Mucosa of descending colon (tissue), 3 donors: Measurements from ENCODE around the gene SOBP. TPM values are rescaled to one million over a fixed set of nuclear protein-coding genes. Genes with fewer than 3 reads are reported as not detected.

ENCODE experiments used
- ATAC-seq: fragments of 200-7000 bp; cut with Tn5 transposase; one replicate; pipeline ENCODE4 v1.9.1; 2020; ENCODE audit warnings: mild to moderate bottlenecking, moderate library complexity
- DNase-seq, 3 donors: peaks; one replicate each; pipeline ENCODE4 v3.0.0-alpha.2; 2020
- H3K36me3 ChIP-seq: fragments of 200-600 bp; one replicate; pipeline ENCODE4 v1.8.0; 2021; ENCODE audit warnings: low read depth, mild to moderate bottlenecking
- H3K4me1 ChIP-seq: fragments of 200-600 bp; one replicate; pipeline ENCODE4 v1.8.0; 2021; ENCODE audit warnings: low read depth, mild to moderate bottlenecking
- H3K4me3 ChIP-seq: fragments of 200-600 bp; one replicate; pipeline ENCODE4 v1.8.0; 2021; ENCODE audit warnings: mild to moderate bottlenecking
- H3K9me3 ChIP-seq: fragments of 200-600 bp; one replicate; pipeline ENCODE4 v1.8.0; 2021; ENCODE audit warnings: mild to moderate bottlenecking
- intact Hi-C, 2 donors: fragments of 100-400 bp; cut with DNase I in 1 of 2; cut with micrococcal nuclease in 1 of 2; formaldehyde crosslinking; loops; one replicate each; pipeline versions ENCODE4 v1.11.0 to v1.11.1; 2022; cut with DNase I, micrococcal nuclease
- total RNA-seq, 3 donors: library from RNA; stranded (reverse); fragmentation: NEBNext Ultra II Directional in 2 of 3; extraction: Animal tissue kit (Norgen Biotek cat#: 25700) in 2 of 3; gene quantifications; one replicate each; pipeline versions ENCODE4 v1.2.1 to v1.2.4, GENCODE V29; 2021 to 2023
- TF ChIP-seq, protein P1 (sequence below): fragments of 200-600 bp; IDR thresholded peaks from one replicate; pipeline ENCODE4 v1.8.0; 2022; ENCODE audit warnings: antibody characterized with exemption, mild to moderate bottlenecking
- donor health status: DM: no; HTN: no; CAD: no; lungs with moderate emphysema.
- donor health status: DM: no; HTN: no; CAD: no.
- donor health status: DM: no; HTN: yes; CAD: no.

The SOBP gene
- total RNA-seq, 3 donors from 2014 or later, result 1.2 to 31.5 (median 2.5) TPM

DNA sequence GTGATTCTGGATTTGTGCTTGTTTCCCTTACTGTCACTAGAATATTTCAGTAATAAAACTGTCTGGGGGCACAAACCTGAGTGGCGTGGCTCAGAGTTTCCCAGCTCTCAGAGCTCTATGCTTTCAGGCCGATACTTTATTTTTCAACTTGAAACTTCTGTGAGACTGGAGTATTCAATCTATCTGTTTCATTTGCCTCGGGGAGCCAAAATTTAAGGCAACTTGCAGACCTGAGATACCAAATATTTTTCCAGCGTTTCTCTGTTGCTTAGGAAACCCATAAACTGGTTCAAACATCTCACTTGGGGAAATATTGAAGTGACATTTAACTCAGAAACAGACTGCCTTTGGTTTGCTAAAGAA lies 74.7 kb downstream of the SOBP start:
- TF ChIP-seq, protein P1, sequence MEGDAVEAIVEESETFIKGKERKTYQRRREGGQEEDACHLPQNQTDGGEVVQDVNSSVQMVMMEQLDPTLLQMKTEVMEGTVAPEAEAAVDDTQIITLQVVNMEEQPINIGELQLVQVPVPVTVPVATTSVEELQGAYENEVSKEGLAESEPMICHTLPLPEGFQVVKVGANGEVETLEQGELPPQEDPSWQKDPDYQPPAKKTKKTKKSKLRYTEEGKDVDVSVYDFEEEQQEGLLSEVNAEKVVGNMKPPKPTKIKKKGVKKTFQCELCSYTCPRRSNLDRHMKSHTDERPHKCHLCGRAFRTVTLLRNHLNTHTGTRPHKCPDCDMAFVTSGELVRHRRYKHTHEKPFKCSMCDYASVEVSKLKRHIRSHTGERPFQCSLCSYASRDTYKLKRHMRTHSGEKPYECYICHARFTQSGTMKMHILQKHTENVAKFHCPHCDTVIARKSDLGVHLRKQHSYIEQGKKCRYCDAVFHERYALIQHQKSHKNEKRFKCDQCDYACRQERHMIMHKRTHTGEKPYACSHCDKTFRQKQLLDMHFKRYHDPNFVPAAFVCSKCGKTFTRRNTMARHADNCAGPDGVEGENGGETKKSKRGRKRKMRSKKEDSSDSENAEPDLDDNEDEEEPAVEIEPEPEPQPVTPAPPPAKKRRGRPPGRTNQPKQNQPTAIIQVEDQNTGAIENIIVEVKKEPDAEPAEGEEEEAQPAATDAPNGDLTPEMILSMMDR, result no peak
- no peak for ATAC-seq
- no peaks in the 10 kb centered on the region for H3K36me3 ChIP-seq
- intact Hi-C loops, result no loop called here
- no peaks in the 10 kb centered on the region for H3K4me1 ChIP-seq
- H3K4me3 ChIP-seq, result no peak overlapping the region
- no peaks in the 10 kb centered on the region for H3K9me3 ChIP-seq
- DNase-seq, result no peak

DNA sequence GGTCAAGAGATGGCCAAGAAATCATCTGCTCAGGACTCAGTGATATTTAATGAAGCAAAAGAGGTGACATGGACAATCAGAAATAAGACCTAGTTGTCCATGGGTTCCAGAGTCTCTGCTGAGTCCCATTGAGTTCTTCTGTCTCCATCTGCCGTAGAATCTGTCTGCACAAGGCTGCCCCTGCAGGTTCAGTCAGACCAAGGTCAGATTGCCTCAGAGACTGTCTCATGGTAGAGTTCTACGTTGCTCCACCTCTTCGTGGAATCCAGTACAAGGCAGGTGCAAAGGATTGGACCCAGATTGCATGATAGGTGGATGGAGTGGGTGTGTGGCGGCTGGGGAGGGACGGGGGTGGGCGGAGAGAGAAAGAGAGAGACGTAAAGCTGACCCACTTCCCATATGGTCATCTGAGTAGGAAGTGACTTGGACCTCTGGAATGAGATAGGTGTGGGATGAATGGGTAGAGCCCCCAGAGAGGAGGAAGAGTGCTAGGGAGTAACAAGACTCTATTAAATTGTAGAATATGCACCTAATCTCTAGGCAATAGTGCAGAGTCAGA lies 75.3 kb downstream of the SOBP start:
- intact Hi-C loops, result no loop called here
- Histone ChIP-seq H3K36me3 (no peaks in the 10 kb centered on the region), H3K4me1 (no peaks in the 10 kb centered on the region), H3K4me3 (no peak overlapping the region), H3K9me3 (no peaks in the 10 kb centered on the region)
- TF ChIP-seq, protein P1, result no peak
- no peak for DNase-seq
- ATAC-seq, result no peak

DNA sequence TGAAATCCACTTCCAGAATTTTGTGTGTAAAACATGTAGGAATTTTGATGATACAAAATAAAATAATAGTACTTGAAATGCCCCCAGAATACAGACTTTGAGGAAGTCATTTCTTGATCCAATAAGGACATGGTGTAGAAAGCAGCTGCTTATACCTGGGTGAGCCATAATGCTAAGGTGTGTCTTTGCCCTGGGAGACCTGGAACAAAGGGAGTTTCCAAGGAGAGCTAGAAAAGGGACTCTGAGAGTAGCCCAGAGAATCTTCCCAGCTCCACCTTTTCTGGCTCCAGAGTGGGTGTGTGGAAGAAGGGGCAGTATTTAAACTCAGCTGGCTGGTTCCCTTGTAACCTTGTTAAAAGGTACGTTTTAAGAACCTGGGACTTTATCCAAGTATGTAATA lies 77.7 kb downstream of the SOBP start:
- DNase-seq, result peak in 1 of 3 donors; percentile 11
- intact Hi-C loops, result no loop called here
- no peak overlapping the region for H3K4me3 ChIP-seq
- TF ChIP-seq, protein P1, result no peak
- H3K9me3 ChIP-seq, result no peaks in the 10 kb centered on the region
- no peaks in the 10 kb centered on the region for H3K36me3 ChIP-seq
- peak; percentile 89 for ATAC-seq
- no peaks in the 10 kb centered on the region for H3K4me1 ChIP-seq

DNA sequence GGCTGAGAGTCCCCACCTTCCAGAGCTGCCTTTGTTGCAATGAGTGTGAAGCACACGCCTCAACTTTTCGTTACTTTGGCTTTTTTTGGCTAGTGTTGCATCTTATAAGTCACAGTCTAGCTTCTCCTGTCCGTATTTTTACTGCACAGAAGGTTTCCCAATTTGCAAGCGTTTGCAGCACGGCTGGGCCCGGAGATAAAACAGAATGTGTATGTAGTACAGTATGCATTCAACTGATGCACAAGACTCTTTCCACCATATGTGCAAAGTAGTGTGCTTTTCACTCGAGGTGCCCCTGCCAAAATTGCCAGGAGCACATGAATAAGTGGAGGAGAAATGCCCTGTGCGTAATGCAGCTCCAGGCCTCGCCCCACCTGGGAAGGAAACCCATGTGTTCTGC lies 79.6 kb downstream of the SOBP start:
- Histone ChIP-seq H3K4me3 (no peak overlapping the region), H3K4me1 (no peaks in the 10 kb centered on the region), H3K36me3 (no peaks in the 10 kb centered on the region), H3K9me3 (no peaks in the 10 kb centered on the region)
- ATAC-seq (no peak), DNase-seq (no peak)
- intact Hi-C loops, result no loop called here
- TF ChIP-seq, protein P1, result no peak

DNA sequence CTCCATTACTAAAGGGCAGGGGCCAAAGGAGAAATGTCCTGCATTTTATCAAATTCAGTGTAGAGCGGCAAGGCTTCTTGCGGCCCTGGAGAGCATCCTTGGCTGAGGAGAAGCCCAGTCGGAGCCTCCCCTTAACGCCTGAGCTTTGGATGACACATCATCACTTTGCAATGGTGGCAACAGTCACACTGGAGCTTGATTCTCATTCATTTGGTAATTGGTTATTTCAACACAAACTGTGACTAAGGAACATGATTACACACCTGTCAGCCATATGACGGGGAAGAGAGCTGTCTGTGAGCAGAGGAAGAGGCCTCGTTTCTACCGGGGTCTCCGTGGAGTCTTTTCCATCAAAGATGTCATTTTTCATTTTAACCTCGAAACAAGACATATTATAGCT lies 81.4 kb downstream of the SOBP start:
- Histone ChIP-seq H3K36me3 (no peaks in the 10 kb centered on the region), H3K4me1 (no peaks in the 10 kb centered on the region), H3K9me3 (no peaks in the 10 kb centered on the region), H3K4me3 (no peak overlapping the region)
- TF ChIP-seq, protein P1, result no peak
- intact Hi-C loops, result no loop called here
- ATAC-seq, result no peak
- DNase-seq, result no peak

DNA sequence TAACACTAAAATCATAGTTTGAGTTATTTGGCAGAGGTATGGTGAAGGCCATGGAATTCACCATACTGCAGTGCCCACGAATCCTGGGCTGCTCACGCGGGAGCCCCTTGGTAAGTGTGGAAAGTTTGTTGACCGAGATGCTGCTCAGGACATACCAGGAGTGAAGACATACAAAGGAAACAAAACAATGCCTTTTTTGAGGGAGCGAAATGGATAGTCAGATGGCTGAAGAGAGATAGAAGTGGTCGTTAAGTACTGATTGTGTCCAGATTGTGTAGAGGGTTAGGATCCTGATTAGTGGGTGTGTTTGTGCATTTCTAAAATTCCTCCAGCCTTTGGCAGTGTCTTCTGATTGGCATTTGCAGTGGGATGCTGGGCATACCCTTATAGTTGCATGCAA lies 83.0 kb downstream of the SOBP start:
- H3K4me1 ChIP-seq, result no peaks in the 10 kb centered on the region
- no peak overlapping the region for H3K4me3 ChIP-seq
- intact Hi-C loops, result no loop called here
- H3K9me3 ChIP-seq, result no peaks in the 10 kb centered on the region
- ATAC-seq, result no peak
- TF ChIP-seq, protein P1, result no peak
- no peak for DNase-seq
- H3K36me3 ChIP-seq, result no peaks in the 10 kb centered on the region
